ENCODE measurements around the gene HNRNPA3.

The HNRNPA3 gene

DNA sequence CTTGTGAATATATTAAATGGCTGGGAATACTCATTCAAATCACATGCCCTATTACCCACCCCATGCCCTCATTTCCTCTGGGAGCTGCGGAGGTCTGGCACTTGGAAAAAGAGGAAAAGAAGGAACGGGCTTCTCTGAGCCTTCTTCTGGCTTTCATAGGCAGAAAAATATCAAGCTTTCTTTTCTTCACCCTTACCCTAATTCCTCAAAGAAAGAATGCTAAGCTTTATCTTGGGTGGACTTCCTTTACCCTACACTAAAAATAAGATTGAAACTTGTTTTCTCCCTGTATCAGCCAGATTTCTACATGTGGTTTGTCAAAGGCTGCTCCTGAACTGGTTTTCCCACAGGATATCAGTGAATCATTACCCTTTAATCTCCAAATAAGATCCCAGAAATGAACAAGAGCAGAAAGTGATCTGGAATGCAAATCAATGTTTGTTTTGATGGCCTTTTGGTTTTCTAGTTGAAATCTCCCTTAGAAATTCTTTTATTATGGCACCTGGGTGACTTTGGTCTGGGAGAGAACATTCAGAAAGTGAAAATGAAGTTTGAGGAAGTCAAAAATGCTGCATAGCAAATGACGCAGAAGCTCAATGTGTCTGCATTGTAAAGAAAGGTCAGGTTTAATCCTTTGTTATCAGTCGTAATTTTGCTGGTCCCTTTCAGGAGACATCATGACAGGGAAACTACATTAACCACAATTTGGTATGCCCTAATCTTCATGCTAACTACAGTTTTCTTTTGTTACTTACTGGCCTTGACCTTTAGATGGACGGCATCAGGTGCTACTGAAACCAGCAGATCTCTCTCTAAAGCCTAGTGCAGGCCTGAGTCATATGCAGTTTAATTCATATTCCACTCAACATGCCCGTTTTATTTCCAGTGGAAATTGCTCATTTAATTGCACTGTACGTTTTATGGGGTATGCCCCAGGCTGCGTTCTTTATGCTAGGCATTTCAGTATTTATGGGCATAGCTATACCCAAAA, 46.6 kb upstream of the HNRNPA3 start:
- Histone ChIP-seq H3K36me3 (ENCODE audit: control insufficient read depth in 2 of 2, insufficient read depth in 1 of 2, low read length in 2 of 2) (no peaks in the 10 kb centered on the region), H3K4me1 (ENCODE audit: control insufficient read depth, insufficient read depth, low read length) (peaks cover 9% of the 10 kb centered on the region), H3K27ac (ENCODE audit: extremely low read depth, low read depth, low read length) (peak overlapping the region; percentile 29; the same call in 1 of the 2 replicates), H3K9me3 (ENCODE audit: control insufficient read depth, insufficient read depth, low read depth, low read length) (no peaks in the 10 kb centered on the region), H3K4me3 (ENCODE audit: low read depth, low read length) (no peak overlapping the region)
- CTCF ChIA-PET: interaction anchor here (0.6 to 4.4 kb wide), 25 partner anchors 10 to 597 kb away, joined by 3 to 115 read pairs (median 6); no protein-coding TSS in a partner anchor
- POLR2A ChIA-PET: interaction anchor here (0.9 to 1.9 kb wide), 4 partner anchors 59 to 99 kb away, joined by 3 to 9 read pairs (median 6); partner anchors contain the start of gene NFE2L2
- TF ChIP-seq KLF10 (tag by site-specific recombination; IDR thresholded peaks at IDR 0.05): 0 out of 2 replicates have a peak, but pooled peaks have one; percentile 20
- TF ChIP-seq ZNF610 (tag by site-specific recombination; IDR thresholded peaks at IDR 0.05; ENCODE audit: borderline replicate concordance): no peak
- no peak for TF ChIP-seq ZNF777 (tag by site-specific recombination; IDR thresholded peaks at IDR 0.05; ENCODE audit: borderline replicate concordance)
- TF ChIP-seq, protein P1, sequence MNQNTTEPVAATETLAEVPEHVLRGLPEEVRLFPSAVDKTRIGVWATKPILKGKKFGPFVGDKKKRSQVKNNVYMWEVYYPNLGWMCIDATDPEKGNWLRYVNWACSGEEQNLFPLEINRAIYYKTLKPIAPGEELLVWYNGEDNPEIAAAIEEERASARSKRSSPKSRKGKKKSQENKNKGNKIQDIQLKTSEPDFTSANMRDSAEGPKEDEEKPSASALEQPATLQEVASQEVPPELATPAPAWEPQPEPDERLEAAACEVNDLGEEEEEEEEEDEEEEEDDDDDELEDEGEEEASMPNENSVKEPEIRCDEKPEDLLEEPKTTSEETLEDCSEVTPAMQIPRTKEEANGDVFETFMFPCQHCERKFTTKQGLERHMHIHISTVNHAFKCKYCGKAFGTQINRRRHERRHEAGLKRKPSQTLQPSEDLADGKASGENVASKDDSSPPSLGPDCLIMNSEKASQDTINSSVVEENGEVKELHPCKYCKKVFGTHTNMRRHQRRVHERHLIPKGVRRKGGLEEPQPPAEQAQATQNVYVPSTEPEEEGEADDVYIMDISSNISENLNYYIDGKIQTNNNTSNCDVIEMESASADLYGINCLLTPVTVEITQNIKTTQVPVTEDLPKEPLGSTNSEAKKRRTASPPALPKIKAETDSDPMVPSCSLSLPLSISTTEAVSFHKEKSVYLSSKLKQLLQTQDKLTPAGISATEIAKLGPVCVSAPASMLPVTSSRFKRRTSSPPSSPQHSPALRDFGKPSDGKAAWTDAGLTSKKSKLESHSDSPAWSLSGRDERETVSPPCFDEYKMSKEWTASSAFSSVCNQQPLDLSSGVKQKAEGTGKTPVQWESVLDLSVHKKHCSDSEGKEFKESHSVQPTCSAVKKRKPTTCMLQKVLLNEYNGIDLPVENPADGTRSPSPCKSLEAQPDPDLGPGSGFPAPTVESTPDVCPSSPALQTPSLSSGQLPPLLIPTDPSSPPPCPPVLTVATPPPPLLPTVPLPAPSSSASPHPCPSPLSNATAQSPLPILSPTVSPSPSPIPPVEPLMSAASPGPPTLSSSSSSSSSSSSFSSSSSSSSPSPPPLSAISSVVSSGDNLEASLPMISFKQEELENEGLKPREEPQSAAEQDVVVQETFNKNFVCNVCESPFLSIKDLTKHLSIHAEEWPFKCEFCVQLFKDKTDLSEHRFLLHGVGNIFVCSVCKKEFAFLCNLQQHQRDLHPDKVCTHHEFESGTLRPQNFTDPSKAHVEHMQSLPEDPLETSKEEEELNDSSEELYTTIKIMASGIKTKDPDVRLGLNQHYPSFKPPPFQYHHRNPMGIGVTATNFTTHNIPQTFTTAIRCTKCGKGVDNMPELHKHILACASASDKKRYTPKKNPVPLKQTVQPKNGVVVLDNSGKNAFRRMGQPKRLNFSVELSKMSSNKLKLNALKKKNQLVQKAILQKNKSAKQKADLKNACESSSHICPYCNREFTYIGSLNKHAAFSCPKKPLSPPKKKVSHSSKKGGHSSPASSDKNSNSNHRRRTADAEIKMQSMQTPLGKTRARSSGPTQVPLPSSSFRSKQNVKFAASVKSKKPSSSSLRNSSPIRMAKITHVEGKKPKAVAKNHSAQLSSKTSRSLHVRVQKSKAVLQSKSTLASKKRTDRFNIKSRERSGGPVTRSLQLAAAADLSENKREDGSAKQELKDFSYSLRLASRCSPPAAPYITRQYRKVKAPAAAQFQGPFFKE (tag by site-specific recombination; IDR thresholded peaks at IDR 0.05; ENCODE audit: borderline replicate concordance): no peak
- no peak for TF ChIP-seq GLIS2 (tag by site-specific recombination; IDR thresholded peaks at IDR 0.05)
- no peak for TF ChIP-seq ZNF529 (tag by site-specific recombination; IDR thresholded peaks at IDR 0.05; ENCODE audit: insufficient replicate concordance)
- TF ChIP-seq ZNF184 (tag by site-specific recombination; IDR thresholded peaks at IDR 0.05): no peak
- TF ChIP-seq ZNF501 (tag by site-specific recombination; IDR thresholded peaks at IDR 0.05): no peak
- no peak for TF ChIP-seq SP2 (tag by site-specific recombination; IDR thresholded peaks at IDR 0.05)
- TF ChIP-seq ZNF416 (tag by site-specific recombination; IDR thresholded peaks at IDR 0.05): no peak
- TF ChIP-seq ZFP37 (tag by site-specific recombination; IDR thresholded peaks at IDR 0.05): no peak
- no peak for TF ChIP-seq ZNF48 (tag by site-specific recombination; IDR thresholded peaks at IDR 0.05)
- TF ChIP-seq PRDM1 (tag by site-specific recombination; IDR thresholded peaks at IDR 0.05): peak; percentile 32; the same call in 1 of the 2 replicates
- no peak for TF ChIP-seq ZNF248 (tag by site-specific recombination; IDR thresholded peaks at IDR 0.05)
- TF ChIP-seq, protein P2, sequence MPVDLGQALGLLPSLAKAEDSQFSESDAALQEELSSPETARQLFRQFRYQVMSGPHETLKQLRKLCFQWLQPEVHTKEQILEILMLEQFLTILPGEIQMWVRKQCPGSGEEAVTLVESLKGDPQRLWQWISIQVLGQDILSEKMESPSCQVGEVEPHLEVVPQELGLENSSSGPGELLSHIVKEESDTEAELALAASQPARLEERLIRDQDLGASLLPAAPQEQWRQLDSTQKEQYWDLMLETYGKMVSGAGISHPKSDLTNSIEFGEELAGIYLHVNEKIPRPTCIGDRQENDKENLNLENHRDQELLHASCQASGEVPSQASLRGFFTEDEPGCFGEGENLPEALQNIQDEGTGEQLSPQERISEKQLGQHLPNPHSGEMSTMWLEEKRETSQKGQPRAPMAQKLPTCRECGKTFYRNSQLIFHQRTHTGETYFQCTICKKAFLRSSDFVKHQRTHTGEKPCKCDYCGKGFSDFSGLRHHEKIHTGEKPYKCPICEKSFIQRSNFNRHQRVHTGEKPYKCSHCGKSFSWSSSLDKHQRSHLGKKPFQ (tag by site-specific recombination; IDR thresholded peaks at IDR 0.05): no peak
- no peak for TF ChIP-seq ZNF133 (tag by site-specific recombination; IDR thresholded peaks at IDR 0.05)
- TF ChIP-seq ZNF521 (tag by site-specific recombination; IDR thresholded peaks at IDR 0.05): no peak
- no peak for TF ChIP-seq ZNF274 (IDR thresholded peaks at IDR 0.05; ENCODE audit: low read length)
- no peak for TF ChIP-seq ZNF274 (tag by site-specific recombination; IDR thresholded peaks at IDR 0.05; ENCODE audit: borderline replicate concordance)
- TF ChIP-seq ZNF146 (tag by site-specific recombination; IDR thresholded peaks at IDR 0.05): no peak
- no peak; the same call in 1 of the 2 replicates for TF ChIP-seq ZSCAN30 (tag by site-specific recombination; IDR thresholded peaks at IDR 0.05)
- TF ChIP-seq ZNF585B (tag by site-specific recombination; IDR thresholded peaks at IDR 0.05): no peak
- TF ChIP-seq ZNF37A (tag by site-specific recombination; IDR thresholded peaks at IDR 0.05): no peak
- TF ChIP-seq ZNF350 (tag by site-specific recombination; IDR thresholded peaks at IDR 0.05): no peak
- TF ChIP-seq ZNF121 (tag by site-specific recombination; IDR thresholded peaks at IDR 0.05): no peak
- TF ChIP-seq ZNF76 (tag by site-specific recombination; IDR thresholded peaks at IDR 0.05; ENCODE audit: borderline replicate concordance, low read depth): no peak
- TF ChIP-seq, protein P3, sequence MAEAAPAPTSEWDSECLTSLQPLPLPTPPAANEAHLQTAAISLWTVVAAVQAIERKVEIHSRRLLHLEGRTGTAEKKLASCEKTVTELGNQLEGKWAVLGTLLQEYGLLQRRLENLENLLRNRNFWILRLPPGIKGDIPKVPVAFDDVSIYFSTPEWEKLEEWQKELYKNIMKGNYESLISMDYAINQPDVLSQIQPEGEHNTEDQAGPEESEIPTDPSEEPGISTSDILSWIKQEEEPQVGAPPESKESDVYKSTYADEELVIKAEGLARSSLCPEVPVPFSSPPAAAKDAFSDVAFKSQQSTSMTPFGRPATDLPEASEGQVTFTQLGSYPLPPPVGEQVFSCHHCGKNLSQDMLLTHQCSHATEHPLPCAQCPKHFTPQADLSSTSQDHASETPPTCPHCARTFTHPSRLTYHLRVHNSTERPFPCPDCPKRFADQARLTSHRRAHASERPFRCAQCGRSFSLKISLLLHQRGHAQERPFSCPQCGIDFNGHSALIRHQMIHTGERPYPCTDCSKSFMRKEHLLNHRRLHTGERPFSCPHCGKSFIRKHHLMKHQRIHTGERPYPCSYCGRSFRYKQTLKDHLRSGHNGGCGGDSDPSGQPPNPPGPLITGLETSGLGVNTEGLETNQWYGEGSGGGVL (tag by site-specific recombination; IDR thresholded peaks at IDR 0.05): no peak
- peak; percentile 68; the same call in 1 of the 2 replicates for TF ChIP-seq IKZF3 (tag by site-specific recombination; IDR thresholded peaks at IDR 0.05)
- no peak for TF ChIP-seq ZNF202 (tag by site-specific recombination; IDR thresholded peaks at IDR 0.05; ENCODE audit: borderline replicate concordance)
